Fibroblast of the conjunctiva (primary cell): ENCODE data around the gene CHRNG.

Experiments used
- DNase-seq: peaks from one replicate; pipeline ENCODE4 v3.0.0-alpha.2; 2010; ENCODE audit warnings: low read depth

CHRNG gene

GRCh38 chr2:232506709-232507108 is 32.8 kb upstream of the CHRNG start:
- DNase-seq, result no peak

- DNase-seq, result no peak
Observed at GRCh38 chr2:232508251-232508650, 31.2 kb upstream of the CHRNG start.

- no peak for DNase-seq
Observed at GRCh38 chr2:232511336-232511890, 28.1 kb upstream of the CHRNG start.

- no peak for DNase-seq
Observed at GRCh38 chr2:232512602-232513001, 26.9 kb upstream of the CHRNG start.

GRCh38 chr2:232513353-232513752 is 26.1 kb upstream of the CHRNG start:
- DNase-seq, result no peak

- DNase-seq, result no peak
Observed at GRCh38 chr2:232515639-232516038, 23.9 kb upstream of the CHRNG start.

GRCh38 chr2:232516551-232516950 is 22.9 kb upstream of the CHRNG start:
- DNase-seq, result no peak

GRCh38 chr2:232518844-232519243 is 20.6 kb upstream of the CHRNG start:
- no peak for DNase-seq

GRCh38 chr2:232519581-232520438 is 19.7 kb upstream of the CHRNG start, which contains the start of gene PRSS56:
TSS of gene PRSS56 (plus strand) at chr2:232520388. CDS start at chr2:232520599, 211 bp downstream.
- no peak for DNase-seq

- no peak for DNase-seq
Observed at GRCh38 chr2:232520489-232520888, 19.0 kb upstream of the CHRNG start.

- no peak for DNase-seq
Observed at GRCh38 chr2:232521098-232521497, 18.4 kb upstream of the CHRNG start.

- DNase-seq, result no peak
Observed at GRCh38 chr2:232521959-232522622, 17.4 kb upstream of the CHRNG start.

- no peak for DNase-seq
Observed at GRCh38 chr2:232522623-232523401, 16.7 kb upstream of the CHRNG start.

GRCh38 chr2:232523402-232523681 is 16.1 kb upstream of the CHRNG start:
- DNase-seq, result no peak

- DNase-seq, result no peak
Observed at GRCh38 chr2:232523682-232524597, 15.6 kb upstream of the CHRNG start.

GRCh38 chr2:232524771-232525170 is 14.7 kb upstream of the CHRNG start:
- DNase-seq, result no peak

GRCh38 chr2:232525199-232525598 is 14.3 kb upstream of the CHRNG start:
- no peak for DNase-seq

- no peak for DNase-seq
Observed at GRCh38 chr2:232525791-232526371, 13.6 kb upstream of the CHRNG start, which contains the start of gene CHRND. TSS of gene CHRND (plus strand) at chr2:232526160. CDS start at chr2:232526216, 56 bp downstream.

GRCh38 chr2:232526372-232526941 is 13.0 kb upstream of the CHRNG start:
- no peak for DNase-seq

GRCh38 chr2:232527905-232528470 is 11.5 kb upstream of the CHRNG start:
- DNase-seq, result no peak
